Measurements from ENCODE around the gene IL1R1. TPM values are rescaled to one million over a fixed set of nuclear protein-coding genes. Genes with fewer than 3 reads are reported as not detected.
A peak's percentile ranks its signal among the peaks of the same experiment; 100 is the strongest.

The IL1R1 gene
- total RNA-seq, 1 experiment from 2014 or later = 12.7 TPM

- Histone ChIP-seq H3K4me3 (no peak overlapping the region), H3K27ac (no peak overlapping the region), H3K4me1 (replicated peaks) (peaks cover 4% of the 10 kb centered on the region), H3K27me3 (replicated peaks) (no peaks in the 10 kb centered on the region), H3K36me3 (peaks cover 17% of the 10 kb centered on the region; the same call in 1 of the 2 replicates), H3K9me3 (replicated peaks) (no peaks in the 10 kb centered on the region)
- no peak for DNase-seq (ENCODE audit: low read depth in 1 of 2, low spot score in 2 of 2)
Measured at GRCh38 chr2:102154946-102155702, 12.6 kb downstream of the IL1R1 start.

DNA sequence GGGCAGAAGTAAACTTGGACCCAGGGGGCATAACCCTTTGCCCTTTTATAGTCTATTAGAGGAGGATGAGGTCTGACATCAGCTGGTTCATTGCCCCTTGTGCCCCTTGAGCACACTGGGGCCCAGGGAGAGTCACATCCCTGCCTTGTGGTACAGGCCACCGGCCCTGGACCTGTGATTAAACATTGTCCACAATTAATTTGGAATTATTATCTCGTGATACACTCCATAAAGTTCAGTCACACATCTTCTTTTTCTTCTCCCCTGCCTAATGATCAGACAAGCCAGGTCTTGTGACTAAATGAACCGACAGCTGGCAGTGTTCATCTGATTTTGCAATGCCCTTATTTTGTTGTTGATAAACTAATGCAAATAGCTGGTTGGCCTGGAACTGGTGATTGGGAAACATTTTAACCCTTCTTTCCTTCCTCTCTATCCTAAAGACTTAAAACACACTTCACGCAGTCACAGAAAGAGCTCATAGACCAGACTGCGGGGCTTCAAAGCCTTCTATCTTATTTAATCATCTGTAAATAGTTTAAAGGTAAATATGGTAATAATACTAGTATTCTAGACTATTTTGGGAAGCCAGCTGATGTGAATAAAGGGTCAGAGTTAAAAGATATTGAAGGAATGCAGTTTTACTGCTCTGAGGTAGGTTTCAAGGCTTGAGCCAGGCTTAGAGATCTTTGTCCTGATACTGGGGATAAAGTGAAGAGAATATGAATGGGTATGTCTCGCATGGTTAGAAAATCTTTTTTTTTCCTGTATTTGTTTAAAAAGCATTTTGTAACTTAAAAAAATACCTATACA is 13.4 kb downstream of the IL1R1 start:
- no peak for DNase-seq (ENCODE audit: low read depth in 1 of 2, low spot score in 2 of 2)
- no peaks in the 10 kb centered on the region for H3K27me3 ChIP-seq (replicated peaks)
- H3K9me3 ChIP-seq (replicated peaks) = no peaks in the 10 kb centered on the region
- no peaks in the 10 kb centered on the region for H3K4me1 ChIP-seq (replicated peaks)
- H3K27ac ChIP-seq = no peak overlapping the region
- H3K4me3 ChIP-seq = no peak overlapping the region
- H3K36me3 ChIP-seq = peaks cover 17% of the 10 kb centered on the region; the same call in 1 of the 2 replicates

GRCh38 chr2:102158011-102158755 is 15.6 kb downstream of the IL1R1 start:
- H3K4me1 ChIP-seq (replicated peaks) = no peaks in the 10 kb centered on the region
- H3K36me3 ChIP-seq = peaks cover 17% of the 10 kb centered on the region; the same call in 1 of the 2 replicates
- H3K27me3 ChIP-seq (replicated peaks) = no peaks in the 10 kb centered on the region

GRCh38 chr2:102159295-102159694 is 16.7 kb downstream of the IL1R1 start:
- no peak for DNase-seq (ENCODE audit: low read depth in 1 of 2, low spot score in 2 of 2)
- Histone ChIP-seq H3K36me3 (peaks cover 15% of the 10 kb centered on the region; the same call in 1 of the 2 replicates), H3K27ac (no peak overlapping the region)

More at GRCh38 chr2:102158011-102158755, 15.6 kb downstream of the IL1R1 start:
- DNase-seq (ENCODE audit: low read depth in 1 of 2, low spot score in 2 of 2) = no peak
- Histone ChIP-seq H3K27ac (no peak overlapping the region), H3K4me3 (no peak overlapping the region), H3K9me3 (replicated peaks) (no peaks in the 10 kb centered on the region)

DNA sequence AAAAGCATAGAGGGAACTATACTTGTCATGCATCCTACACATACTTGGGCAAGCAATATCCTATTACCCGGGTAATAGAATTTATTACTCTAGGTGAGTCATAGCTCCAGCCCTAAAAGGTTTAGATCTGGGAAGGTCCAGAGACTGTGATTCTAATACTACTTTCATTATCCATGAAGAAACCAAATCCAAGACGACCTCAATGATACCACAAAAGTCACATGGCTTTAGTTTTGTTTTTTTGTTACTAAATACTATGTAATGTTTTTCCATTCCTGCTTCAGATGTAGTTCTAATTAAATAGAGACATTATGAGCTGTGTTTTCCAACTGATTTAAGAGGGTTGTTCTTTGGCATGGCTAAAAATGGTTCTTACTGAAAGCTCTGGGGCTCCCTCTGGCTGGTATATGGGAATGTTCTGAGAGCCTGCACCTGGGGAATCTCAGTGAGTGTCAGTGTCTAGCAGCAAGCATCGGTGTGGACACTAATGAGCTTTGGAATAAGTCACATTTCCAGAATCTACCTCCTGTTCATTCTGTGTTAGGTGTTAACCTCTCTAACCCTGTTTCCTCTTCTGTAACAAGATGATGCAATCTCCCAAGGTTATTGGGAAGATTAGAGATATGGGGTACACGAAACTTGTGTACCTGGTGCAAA is 23.8 kb downstream of the IL1R1 start:
- peak overlapping the region; percentile 18; the same call in 1 of the 2 replicates for H3K27ac ChIP-seq
- H3K4me3 ChIP-seq = no peak overlapping the region
- H3K27me3 ChIP-seq (replicated peaks) = no peaks in the 10 kb centered on the region
- no peaks in the 10 kb centered on the region for H3K9me3 ChIP-seq (replicated peaks)
- peaks cover 3% of the 10 kb centered on the region; the same call in 1 of the 2 replicates for H3K36me3 ChIP-seq
- H3K4me1 ChIP-seq (replicated peaks) = peaks cover 5% of the 10 kb centered on the region; the same call in 1 of the 2 replicates
- peak in 1 of 2 experiments; percentile 62 for DNase-seq (ENCODE audit: low read depth in 1 of 2, low spot score in 2 of 2)

More at GRCh38 chr2:102159295-102159694, 16.7 kb downstream of the IL1R1 start:
- H3K4me3 ChIP-seq = no peak overlapping the region
- H3K27me3 ChIP-seq (replicated peaks) = no peaks in the 10 kb centered on the region
- H3K9me3 ChIP-seq (replicated peaks) = no peaks in the 10 kb centered on the region
- H3K4me1 ChIP-seq (replicated peaks) = no peaks in the 10 kb centered on the region

- Histone ChIP-seq H3K9me3 (replicated peaks) (no peaks in the 10 kb centered on the region), H3K4me1 (replicated peaks) (peaks cover 5% of the 10 kb centered on the region; the same call in 1 of the 2 replicates), H3K27ac (no peak overlapping the region), H3K4me3 (no peak overlapping the region), H3K27me3 (replicated peaks) (no peaks in the 10 kb centered on the region), H3K36me3 (peaks cover 12% of the 10 kb centered on the region; the same call in 1 of the 2 replicates)
- DNase-seq (ENCODE audit: low read depth in 1 of 2, low spot score in 2 of 2) = no peak
Measured at GRCh38 chr2:102168026-102168771, 25.7 kb downstream of the IL1R1 start.

DNA sequence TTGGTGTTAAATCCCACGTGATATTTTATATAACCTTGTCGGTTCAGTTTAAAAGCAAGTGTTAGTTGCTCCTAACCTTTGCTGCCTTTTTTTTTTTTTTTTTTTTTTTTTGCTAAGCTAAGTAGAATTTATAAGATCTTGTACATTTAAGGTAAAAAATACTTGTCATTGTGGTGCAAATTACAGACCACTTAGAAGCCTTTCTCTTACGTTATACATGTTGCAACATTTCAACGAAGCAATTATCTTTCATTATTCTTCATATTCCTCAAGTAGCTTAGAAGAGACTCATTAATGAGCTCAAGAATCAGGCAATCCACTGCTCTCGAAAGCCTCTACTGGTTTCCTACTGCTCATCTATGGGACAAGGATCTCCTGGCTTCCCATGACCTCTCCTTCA is 29.4 kb downstream of the IL1R1 start:
- H3K27ac ChIP-seq = no peak overlapping the region
- no peaks in the 10 kb centered on the region for H3K9me3 ChIP-seq (replicated peaks)
- H3K36me3 ChIP-seq = peaks cover 27% of the 10 kb centered on the region
- H3K4me3 ChIP-seq = no peak overlapping the region
- DNase-seq (ENCODE audit: low read depth in 1 of 2, low spot score in 2 of 2) = no peak
- no peaks in the 10 kb centered on the region for H3K27me3 ChIP-seq (replicated peaks)
- H3K4me1 ChIP-seq (replicated peaks) = no peaks in the 10 kb centered on the region

DNA sequence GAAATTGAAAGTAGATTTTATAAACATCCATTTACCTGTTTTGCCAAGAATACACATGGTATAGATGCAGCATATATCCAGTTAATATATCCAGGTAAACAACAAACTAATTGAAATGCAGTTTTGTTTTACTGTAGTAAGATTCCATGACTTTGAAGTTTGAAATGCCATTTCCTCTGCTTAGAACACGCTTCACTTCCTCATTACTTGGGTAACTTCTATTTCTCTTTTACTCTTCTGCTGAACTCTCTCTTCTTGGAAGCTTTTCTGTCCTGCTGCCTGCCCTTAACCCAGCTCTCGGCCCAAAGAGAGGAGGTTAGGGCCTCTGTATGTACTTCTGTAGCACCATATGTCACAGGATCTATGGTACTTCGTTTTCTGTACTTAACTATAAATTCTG is 30.2 kb downstream of the IL1R1 start:
- Histone ChIP-seq H3K36me3 (peaks cover 27% of the 10 kb centered on the region), H3K27me3 (replicated peaks) (no peaks in the 10 kb centered on the region), H3K4me1 (replicated peaks) (no peaks in the 10 kb centered on the region), H3K27ac (no peak overlapping the region), H3K9me3 (replicated peaks) (no peaks in the 10 kb centered on the region), H3K4me3 (no peak overlapping the region)
- DNase-seq (ENCODE audit: low read depth in 1 of 2, low spot score in 2 of 2) = no peak

GRCh38 chr2:102176172-102176571 is 33.6 kb downstream of the IL1R1 start:
- Histone ChIP-seq H3K4me3 (no peak overlapping the region), H3K4me1 (replicated peaks) (no peaks in the 10 kb centered on the region), H3K27me3 (replicated peaks) (no peaks in the 10 kb centered on the region), H3K9me3 (replicated peaks) (no peaks in the 10 kb centered on the region), H3K36me3 (peaks cover 27% of the 10 kb centered on the region), H3K27ac (no peak overlapping the region)
- no peak for DNase-seq (ENCODE audit: low read depth in 1 of 2, low spot score in 2 of 2)

DNA sequence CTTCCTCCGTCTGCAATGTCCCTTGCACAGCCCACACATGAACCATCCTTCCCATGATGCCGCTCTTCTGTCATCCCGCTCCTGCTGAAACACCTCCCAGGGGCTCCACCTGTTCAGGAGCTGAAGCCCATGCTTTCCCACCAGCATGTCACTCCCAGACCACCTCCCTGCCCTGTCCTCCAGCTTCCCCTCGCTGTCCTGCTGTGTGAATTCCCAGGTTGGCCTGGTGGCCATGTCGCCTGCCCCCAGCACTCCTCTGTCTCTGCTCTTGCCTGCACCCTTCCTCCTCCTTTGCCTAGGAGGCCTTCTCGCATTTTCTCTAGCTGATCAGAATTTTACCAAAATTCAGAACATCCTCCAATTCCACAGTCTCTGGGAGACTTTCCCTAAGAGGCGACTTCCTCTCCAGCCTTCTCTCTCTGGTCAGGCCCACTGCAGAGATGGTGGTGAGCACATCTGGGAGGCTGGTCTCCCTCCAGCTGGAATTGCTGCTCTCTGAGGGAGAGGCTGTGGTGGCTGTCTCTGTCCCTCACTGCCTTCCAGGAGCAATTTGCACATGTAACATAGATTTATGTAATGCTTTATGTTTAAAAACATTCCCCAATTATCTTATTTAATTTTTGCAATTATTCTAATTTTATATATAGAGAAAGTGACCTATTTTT is 35.4 kb downstream of the IL1R1 start:
- H3K4me1 ChIP-seq (replicated peaks) = no peaks in the 10 kb centered on the region
- no peak overlapping the region for H3K27ac ChIP-seq
- H3K9me3 ChIP-seq (replicated peaks) = no peaks in the 10 kb centered on the region
- peaks cover 18% of the 10 kb centered on the region for H3K36me3 ChIP-seq
- no peak for DNase-seq (ENCODE audit: low read depth in 1 of 2, low spot score in 2 of 2)
- no peaks in the 10 kb centered on the region for H3K27me3 ChIP-seq (replicated peaks)
- no peak overlapping the region for H3K4me3 ChIP-seq

DNA sequence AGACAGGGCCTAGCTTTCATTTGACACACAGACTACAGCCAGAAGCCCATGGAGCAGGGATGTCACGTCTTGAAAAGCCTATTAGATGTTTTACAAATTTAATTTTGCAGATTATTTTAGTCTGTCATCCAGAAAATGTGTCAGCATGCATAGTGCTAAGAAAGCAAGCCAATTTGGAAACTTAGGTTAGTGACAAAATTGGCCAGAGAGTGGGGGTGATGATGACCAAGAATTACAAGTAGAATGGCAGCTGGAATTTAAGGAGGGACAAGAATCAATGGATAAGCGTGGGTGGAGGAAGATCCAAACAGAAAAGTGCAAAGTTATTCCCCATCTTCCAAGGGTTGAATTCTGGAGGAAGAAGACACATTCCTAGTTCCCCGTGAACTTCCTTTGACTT is 36.5 kb downstream of the IL1R1 start:
- peaks cover 18% of the 10 kb centered on the region for H3K36me3 ChIP-seq
- H3K4me1 ChIP-seq (replicated peaks) = no peaks in the 10 kb centered on the region

More for the DNA sequence above, 36.5 kb downstream of the IL1R1 start:
- Histone ChIP-seq H3K9me3 (replicated peaks) (no peaks in the 10 kb centered on the region), H3K27ac (no peak overlapping the region), H3K27me3 (replicated peaks) (no peaks in the 10 kb centered on the region), H3K4me3 (no peak overlapping the region)
- DNase-seq (ENCODE audit: low read depth in 1 of 2, low spot score in 2 of 2) = no peak

Measured in SJSA1 (cell line).